ENCODE data around the gene TREX2. TPM values are rescaled to one million over a fixed set of nuclear protein-coding genes. Genes with fewer than 3 reads are reported as not detected.

TREX2 gene
- polyA plus RNA-seq, 4 donors = 0.45 to 0.81 (median 0.47) TPM; not detected in 1

GRCh38 chrX:153464116-153464515 is 18.3 kb upstream of the TREX2 start:
- no peak overlapping the region for H3K4me3 ChIP-seq (ENCODE audit: low read depth in 1 of 3, low read length in 3 of 3)
- WGBS, 3 donors = 86 to 87% (median 86%) methylated on average over 5 of the region's 5 CpGs
- no peaks in the 10 kb centered on the region for H3K9me3 ChIP-seq (ENCODE audit: control insufficient read depth in 2 of 2, insufficient read depth in 1 of 2, low read depth in 1 of 2, low read length in 1 of 2)
- no peaks in the 10 kb centered on the region for H3K27me3 ChIP-seq (ENCODE audit: control insufficient read depth in 3 of 3, insufficient read depth in 3 of 3, low read length in 3 of 3)
- H3K27ac ChIP-seq (ENCODE audit: low read depth in 1 of 3, low read length in 2 of 3) = no peak overlapping the region
- DNase-seq (no peak), FAIRE-seq (no peak)
- H3K4me1 ChIP-seq (ENCODE audit: control insufficient read depth in 3 of 3, insufficient read depth in 2 of 3, low read depth in 1 of 3, low read length in 2 of 3) = no peaks in the 10 kb centered on the region
- H3K36me3 ChIP-seq (ENCODE audit: control insufficient read depth in 3 of 3, insufficient read depth in 2 of 3, low read depth in 1 of 3, low read length in 3 of 3) = peaks cover 0 to 57% (median 0%) of the 10 kb centered on the region in 3 donors

- FAIRE-seq = no peak
- no peak overlapping the region for H3K4me3 ChIP-seq (ENCODE audit: low read depth in 1 of 3, low read length in 3 of 3)
- no peak overlapping the region for H3K27ac ChIP-seq (ENCODE audit: low read depth in 1 of 3, low read length in 2 of 3)
- WGBS, 3 donors = 79 to 97% (median 80%) methylated on average over 10 to 12 of the region's 12 CpGs
- H3K36me3 ChIP-seq (ENCODE audit: control insufficient read depth in 3 of 3, insufficient read depth in 2 of 3, low read depth in 1 of 3, low read length in 3 of 3) = peaks cover 0 to 54% (median 0%) of the 10 kb centered on the region in 3 donors
- H3K4me1 ChIP-seq (ENCODE audit: control insufficient read depth in 3 of 3, insufficient read depth in 2 of 3, low read depth in 1 of 3, low read length in 2 of 3) = no peaks in the 10 kb centered on the region
- no peak for DNase-seq
- no peaks in the 10 kb centered on the region for H3K27me3 ChIP-seq (ENCODE audit: control insufficient read depth in 3 of 3, insufficient read depth in 3 of 3, low read length in 3 of 3)
- no peaks in the 10 kb centered on the region for H3K9me3 ChIP-seq (ENCODE audit: control insufficient read depth in 2 of 2, insufficient read depth in 1 of 2, low read depth in 1 of 2, low read length in 1 of 2)
Measured at GRCh38 chrX:153463556-153463955, 17.7 kb upstream of the TREX2 start.

- Histone ChIP-seq H3K9me3 (ENCODE audit: control insufficient read depth in 2 of 2, insufficient read depth in 1 of 2, low read depth in 1 of 2, low read length in 1 of 2) (no peaks in the 10 kb centered on the region), H3K4me3 (ENCODE audit: low read depth in 1 of 3, low read length in 3 of 3) (no peak overlapping the region), H3K4me1 (ENCODE audit: control insufficient read depth in 3 of 3, insufficient read depth in 2 of 3, low read depth in 1 of 3, low read length in 2 of 3) (no peaks in the 10 kb centered on the region), H3K27me3 (ENCODE audit: control insufficient read depth in 3 of 3, insufficient read depth in 3 of 3, low read length in 3 of 3) (no peaks in the 10 kb centered on the region), H3K36me3 (ENCODE audit: control insufficient read depth in 3 of 3, insufficient read depth in 2 of 3, low read depth in 1 of 3, low read length in 3 of 3) (peaks cover 0 to 49% (median 0%) of the 10 kb centered on the region in 3 donors), H3K27ac (ENCODE audit: low read depth in 1 of 3, low read length in 2 of 3) (no peak overlapping the region)
- 88 to 92% (median 90%) methylated on average over 6 of the region's 6 CpGs for WGBS, 3 donors
- DNase-seq (no peak), FAIRE-seq (no peak)
Measured at GRCh38 chrX:153463031-153463430, 17.2 kb upstream of the TREX2 start.

- Histone ChIP-seq H3K27me3 (ENCODE audit: control insufficient read depth in 3 of 3, insufficient read depth in 3 of 3, low read length in 3 of 3) (no peaks in the 10 kb centered on the region), H3K4me1 (ENCODE audit: control insufficient read depth in 3 of 3, insufficient read depth in 2 of 3, low read depth in 1 of 3, low read length in 2 of 3) (no peaks in the 10 kb centered on the region), H3K9me3 (ENCODE audit: control insufficient read depth in 2 of 2, insufficient read depth in 1 of 2, low read depth in 1 of 2, low read length in 1 of 2) (no peaks in the 10 kb centered on the region), H3K4me3 (ENCODE audit: low read depth in 1 of 3, low read length in 3 of 3) (no peak overlapping the region), H3K36me3 (ENCODE audit: control insufficient read depth in 3 of 3, insufficient read depth in 2 of 3, low read depth in 1 of 3, low read length in 3 of 3) (peaks cover 0 to 49% (median 0%) of the 10 kb centered on the region in 3 donors), H3K27ac (ENCODE audit: low read depth in 1 of 3, low read length in 2 of 3) (no peak overlapping the region)
- no peak for FAIRE-seq
- no peak for DNase-seq
- WGBS, 3 donors = 86 to 97% (median 92%) methylated on average over 9 to 10 of the region's 10 CpGs
Measured at GRCh38 chrX:153462291-153462690, 16.4 kb upstream of the TREX2 start.

GRCh38 chrX:153460826-153461225 is 15.0 kb upstream of the TREX2 start:
- Histone ChIP-seq H3K9me3 (ENCODE audit: control insufficient read depth in 2 of 2, insufficient read depth in 1 of 2, low read depth in 1 of 2, low read length in 1 of 2) (no peaks in the 10 kb centered on the region), H3K4me1 (ENCODE audit: control insufficient read depth in 3 of 3, insufficient read depth in 2 of 3, low read depth in 1 of 3, low read length in 2 of 3) (no peaks in the 10 kb centered on the region), H3K36me3 (ENCODE audit: control insufficient read depth in 3 of 3, insufficient read depth in 2 of 3, low read depth in 1 of 3, low read length in 3 of 3) (peaks cover 0 to 53% (median 0%) of the 10 kb centered on the region in 3 donors), H3K27me3 (ENCODE audit: control insufficient read depth in 3 of 3, insufficient read depth in 3 of 3, low read length in 3 of 3) (no peaks in the 10 kb centered on the region), H3K27ac (ENCODE audit: low read depth in 1 of 3, low read length in 2 of 3) (no peak overlapping the region), H3K4me3 (ENCODE audit: low read depth in 1 of 3, low read length in 3 of 3) (no peak overlapping the region)
- 39 to 52% (median 41%) methylated on average over 7 of the region's 7 CpGs for WGBS, 3 donors
- FAIRE-seq = no peak
- peak; percentile 37 to 48 for DNase-seq

- 91 to 98% (median 95%) methylated on average over 4 of the region's 4 CpGs for WGBS, 3 donors
- peaks cover 0 to 54% (median 0%) of the 10 kb centered on the region in 3 donors for H3K36me3 ChIP-seq (ENCODE audit: control insufficient read depth in 3 of 3, insufficient read depth in 2 of 3, low read depth in 1 of 3, low read length in 3 of 3)
Measured at GRCh38 chrX:153459986-153460385, 14.1 kb upstream of the TREX2 start.

GRCh38 chrX:153458476-153458875 is 12.6 kb upstream of the TREX2 start:
- Histone ChIP-seq H3K4me3 (ENCODE audit: low read depth in 1 of 3, low read length in 3 of 3) (no peak overlapping the region), H3K4me1 (ENCODE audit: control insufficient read depth in 3 of 3, insufficient read depth in 2 of 3, low read depth in 1 of 3, low read length in 2 of 3) (no peaks in the 10 kb centered on the region), H3K27ac (ENCODE audit: low read depth in 1 of 3, low read length in 2 of 3) (no peak overlapping the region), H3K36me3 (ENCODE audit: control insufficient read depth in 3 of 3, insufficient read depth in 2 of 3, low read depth in 1 of 3, low read length in 3 of 3) (peaks cover 0 to 56% (median 0%) of the 10 kb centered on the region in 3 donors), H3K9me3 (ENCODE audit: control insufficient read depth in 2 of 2, insufficient read depth in 1 of 2, low read depth in 1 of 2, low read length in 1 of 2) (no peaks in the 10 kb centered on the region), H3K27me3 (ENCODE audit: control insufficient read depth in 3 of 3, insufficient read depth in 3 of 3, low read length in 3 of 3) (no peaks in the 10 kb centered on the region)
- WGBS, 3 donors = 79 to 95% (median 84%) methylated on average over 4 of the region's 4 CpGs
- DNase-seq (no peak), FAIRE-seq (no peak)

More at GRCh38 chrX:153459986-153460385, 14.1 kb upstream of the TREX2 start:
- FAIRE-seq (no peak), DNase-seq (no peak)
- Histone ChIP-seq H3K27me3 (ENCODE audit: control insufficient read depth in 3 of 3, insufficient read depth in 3 of 3, low read length in 3 of 3) (no peaks in the 10 kb centered on the region), H3K9me3 (ENCODE audit: control insufficient read depth in 2 of 2, insufficient read depth in 1 of 2, low read depth in 1 of 2, low read length in 1 of 2) (no peaks in the 10 kb centered on the region), H3K27ac (ENCODE audit: low read depth in 1 of 3, low read length in 2 of 3) (no peak overlapping the region), H3K4me3 (ENCODE audit: low read depth in 1 of 3, low read length in 3 of 3) (no peak overlapping the region), H3K4me1 (ENCODE audit: control insufficient read depth in 3 of 3, insufficient read depth in 2 of 3, low read depth in 1 of 3, low read length in 2 of 3) (no peaks in the 10 kb centered on the region)

GRCh38 chrX:153457827-153458466 is 12.1 kb upstream of the TREX2 start:
- Histone ChIP-seq H3K4me3 (ENCODE audit: low read depth in 1 of 3, low read length in 3 of 3) (no peak overlapping the region), H3K9me3 (ENCODE audit: control insufficient read depth in 2 of 2, insufficient read depth in 1 of 2, low read depth in 1 of 2, low read length in 1 of 2) (no peaks in the 10 kb centered on the region), H3K4me1 (ENCODE audit: control insufficient read depth in 3 of 3, insufficient read depth in 2 of 3, low read depth in 1 of 3, low read length in 2 of 3) (no peaks in the 10 kb centered on the region), H3K36me3 (ENCODE audit: control insufficient read depth in 3 of 3, insufficient read depth in 2 of 3, low read depth in 1 of 3, low read length in 3 of 3) (peaks cover 0 to 55% (median 0%) of the 10 kb centered on the region in 3 donors), H3K27me3 (ENCODE audit: control insufficient read depth in 3 of 3, insufficient read depth in 3 of 3, low read length in 3 of 3) (no peaks in the 10 kb centered on the region), H3K27ac (ENCODE audit: low read depth in 1 of 3, low read length in 2 of 3) (no peak overlapping the region)
- WGBS, 3 donors = 89 to 95% (median 89%) methylated on average over 17 of the region's 17 CpGs
- DNase-seq = no peak
- FAIRE-seq = no peak
